Erythroblast (primary cell): Measurements from ENCODE around the gene DLG2.

ENCODE experiments used
- GATA1 ChIP-seq: IDR thresholded peaks from 2 replicates; pipeline ENCODE4 v1.6.1; 2011; ENCODE audit warnings: low read depth, mild to moderate bottlenecking, control low read depth, low read length, moderate library complexity
- POLR2A ChIP-seq: IDR thresholded peaks from 2 replicates; pipeline ENCODE4 v1.6.1; 2011; ENCODE audit warnings: mild to moderate bottlenecking, low read length

GRCh38 chr11:84799112-84799511, 828.0 kb downstream of the DLG2 start:
- TF ChIP-seq POLR2A, result no peak
- TF ChIP-seq GATA1, result no peak
